IPS-15b (cell line): ENCODE measurements around the gene TP53BP2.

Experiments used
- H3K27me3 ChIP-seq: one replicate; pipeline ENCODE4 v1.6.1; 2013; ENCODE audit warnings: low read length; ENCODE audit not compliant: control insufficient read depth, insufficient read depth
- H3K36me3 ChIP-seq: one replicate; pipeline ENCODE4 v1.6.1; 2013; ENCODE audit warnings: low read length; ENCODE audit not compliant: control insufficient read depth, insufficient read depth
- H3K4me1 ChIP-seq: one replicate; pipeline ENCODE4 v1.6.1; 2013; ENCODE audit warnings: mild to moderate bottlenecking, low read length; ENCODE audit not compliant: control insufficient read depth, insufficient read depth
- H3K4me3 ChIP-seq: one replicate; pipeline ENCODE4 v1.5.1; 2013; ENCODE audit warnings: low read depth, low read length
- H3K9ac ChIP-seq: one replicate; pipeline ENCODE4 v1.6.1; 2013; ENCODE audit warnings: low read depth, mild to moderate bottlenecking, low read length
- H3K9me3 ChIP-seq: one replicate; pipeline ENCODE4 v1.6.1; 2013; ENCODE audit warnings: mild to moderate bottlenecking, low read length; ENCODE audit not compliant: control insufficient read depth, insufficient read depth

The TP53BP2 gene

GRCh38 chr1:223770621-223771315, 75.0 kb downstream of the TP53BP2 start:
- Histone ChIP-seq H3K9ac (no peak overlapping the region), H3K36me3 (peaks cover 4% of the 10 kb centered on the region), H3K4me1 (peaks cover 7% of the 10 kb centered on the region), H3K9me3 (no peaks in the 10 kb centered on the region), H3K4me3 (no peak overlapping the region), H3K27me3 (no peaks in the 10 kb centered on the region)

GRCh38 chr1:223765719-223766340, 79.9 kb downstream of the TP53BP2 start:
- no peaks in the 10 kb centered on the region for H3K9me3 ChIP-seq
- H3K4me1 ChIP-seq: no peaks in the 10 kb centered on the region
- peaks cover under 1% of the 10 kb centered on the region for H3K36me3 ChIP-seq
- H3K9ac ChIP-seq: no peak overlapping the region
- no peak overlapping the region for H3K4me3 ChIP-seq
- H3K27me3 ChIP-seq: no peaks in the 10 kb centered on the region

- H3K4me1 ChIP-seq: no peaks in the 10 kb centered on the region
- no peaks in the 10 kb centered on the region for H3K9me3 ChIP-seq
- H3K36me3 ChIP-seq: no peaks in the 10 kb centered on the region
- H3K9ac ChIP-seq: no peak overlapping the region
- H3K27me3 ChIP-seq: no peaks in the 10 kb centered on the region
- no peak overlapping the region for H3K4me3 ChIP-seq
Measured at GRCh38 chr1:223765036-223765718, 80.6 kb downstream of the TP53BP2 start.

- Histone ChIP-seq H3K36me3 (no peaks in the 10 kb centered on the region), H3K4me1 (no peaks in the 10 kb centered on the region), H3K9me3 (no peaks in the 10 kb centered on the region), H3K27me3 (no peaks in the 10 kb centered on the region), H3K4me3 (no peak overlapping the region), H3K9ac (no peak overlapping the region)
Measured at GRCh38 chr1:223763881-223764280, 81.9 kb downstream of the TP53BP2 start.

- H3K9ac ChIP-seq: no peak overlapping the region
- peaks cover under 1% of the 10 kb centered on the region for H3K36me3 ChIP-seq
- no peaks in the 10 kb centered on the region for H3K4me1 ChIP-seq
- no peak overlapping the region for H3K4me3 ChIP-seq
- no peaks in the 10 kb centered on the region for H3K27me3 ChIP-seq
- H3K9me3 ChIP-seq: no peaks in the 10 kb centered on the region
Measured at GRCh38 chr1:223763251-223763650, 82.5 kb downstream of the TP53BP2 start.

GRCh38 chr1:223761411-223761810, 84.3 kb downstream of the TP53BP2 start:
- Histone ChIP-seq H3K36me3 (peaks cover 2% of the 10 kb centered on the region), H3K27me3 (no peaks in the 10 kb centered on the region), H3K4me3 (no peak overlapping the region), H3K9me3 (no peaks in the 10 kb centered on the region), H3K4me1 (no peaks in the 10 kb centered on the region), H3K9ac (no peak overlapping the region)

GRCh38 chr1:223760833-223761232, 84.9 kb downstream of the TP53BP2 start:
- no peaks in the 10 kb centered on the region for H3K9me3 ChIP-seq
- peaks cover 2% of the 10 kb centered on the region for H3K36me3 ChIP-seq
- H3K4me1 ChIP-seq: no peaks in the 10 kb centered on the region
- no peak overlapping the region for H3K4me3 ChIP-seq
- H3K27me3 ChIP-seq: no peaks in the 10 kb centered on the region
- H3K9ac ChIP-seq: no peak overlapping the region

- H3K27me3 ChIP-seq: no peaks in the 10 kb centered on the region
- H3K36me3 ChIP-seq: peaks cover 6% of the 10 kb centered on the region
- no peak overlapping the region for H3K4me3 ChIP-seq
- H3K9ac ChIP-seq: no peak overlapping the region
- no peaks in the 10 kb centered on the region for H3K9me3 ChIP-seq
- H3K4me1 ChIP-seq: no peaks in the 10 kb centered on the region
Measured at GRCh38 chr1:223759273-223759672, 86.5 kb downstream of the TP53BP2 start.

- no peaks in the 10 kb centered on the region for H3K4me1 ChIP-seq
- H3K9ac ChIP-seq: no peak overlapping the region
- no peak overlapping the region for H3K4me3 ChIP-seq
- peaks cover 6% of the 10 kb centered on the region for H3K36me3 ChIP-seq
- H3K9me3 ChIP-seq: no peaks in the 10 kb centered on the region
- no peaks in the 10 kb centered on the region for H3K27me3 ChIP-seq
Measured at GRCh38 chr1:223758734-223759133, 87.0 kb downstream of the TP53BP2 start.

GRCh38 chr1:223756806-223757700, 88.7 kb downstream of the TP53BP2 start:
- Histone ChIP-seq H3K36me3 (peaks cover 6% of the 10 kb centered on the region), H3K9me3 (no peaks in the 10 kb centered on the region), H3K4me3 (no peak overlapping the region), H3K9ac (no peak overlapping the region), H3K27me3 (no peaks in the 10 kb centered on the region), H3K4me1 (peaks cover 4% of the 10 kb centered on the region)

- Histone ChIP-seq H3K36me3 (peaks cover 6% of the 10 kb centered on the region), H3K4me1 (peaks cover 4% of the 10 kb centered on the region), H3K9ac (no peak overlapping the region)
Measured at GRCh38 chr1:223755992-223756775, 89.6 kb downstream of the TP53BP2 start.

More at GRCh38 chr1:223755992-223756775, 89.6 kb downstream of the TP53BP2 start:
- H3K4me3 ChIP-seq: no peak overlapping the region
- no peaks in the 10 kb centered on the region for H3K9me3 ChIP-seq
- H3K27me3 ChIP-seq: no peaks in the 10 kb centered on the region
